ENCODE data around the gene PDK2.

The PDK2 gene

GRCh38 chr17:50103252-50103651, 8.1 kb downstream of the PDK2 start:
- no peak for DNase-seq (ENCODE audit: extremely low spot score)
- ChIA-PET CTCF (interaction anchor here (1.1 to 1.8 kb wide), 2 partner anchors 9 to 15 kb away, joined by 4 read pairs; no protein-coding TSS in a partner anchor), POLR2A (no interaction called here)
- TF ChIP-seq BHLHE40 (IDR thresholded peaks at IDR 0.05; ENCODE audit: borderline replicate concordance) = no peak
- TF ChIP-seq LEF1 (IDR thresholded peaks at IDR 0.05; ENCODE audit: borderline replicate concordance) = no peak
- TF ChIP-seq CTBP1 (IDR thresholded peaks at IDR 0.05; ENCODE audit: borderline replicate concordance) = no peak
- TF ChIP-seq TARDBP (IDR thresholded peaks at IDR 0.05) = no peak
- no peak for TF ChIP-seq FOXK2 (IDR thresholded peaks at IDR 0.05)

GRCh38 chr17:50103941-50104340, 8.8 kb downstream of the PDK2 start:
- ChIA-PET POLR2A (interaction anchor here (1.0 to 1.2 kb wide), 2 partner anchors 11 to 16 kb away, joined by 3 read pairs; no protein-coding TSS in a partner anchor), CTCF (interaction anchor here (1.5 to 1.8 kb wide), 2 partner anchors 11 to 16 kb away, joined by 3 to 4 read pairs; no protein-coding TSS in a partner anchor)
- DNase-seq (ENCODE audit: extremely low spot score) = no peak
- TF ChIP-seq CTBP1 (IDR thresholded peaks at IDR 0.05; ENCODE audit: borderline replicate concordance) = no peak
- no peak for TF ChIP-seq LEF1 (IDR thresholded peaks at IDR 0.05; ENCODE audit: borderline replicate concordance)
- no peak for TF ChIP-seq SP1 (IDR thresholded peaks at IDR 0.05)
- TF ChIP-seq PKNOX1 (IDR thresholded peaks at IDR 0.05) = no peak
- TF ChIP-seq FOXM1 (IDR thresholded peaks at IDR 0.05; ENCODE audit: borderline replicate concordance) = no peak
- no peak for TF ChIP-seq FOXK2 (IDR thresholded peaks at IDR 0.05)
- no peak for TF ChIP-seq HDGF (IDR thresholded peaks at IDR 0.05; ENCODE audit: borderline replicate concordance)
- TF ChIP-seq ARNT (IDR thresholded peaks at IDR 0.05) = no peak
- no peak for TF ChIP-seq ELF4 (IDR thresholded peaks at IDR 0.05)
- TF ChIP-seq ZNF384 (IDR thresholded peaks at IDR 0.05) = no peak
- no peak for TF ChIP-seq FOXA1 (IDR thresholded peaks at IDR 0.05)
- TF ChIP-seq TARDBP (IDR thresholded peaks at IDR 0.05) = no peak
- TF ChIP-seq SUZ12 (IDR thresholded peaks at IDR 0.05) = no peak
- no peak for TF ChIP-seq BHLHE40 (IDR thresholded peaks at IDR 0.05; ENCODE audit: borderline replicate concordance)
- TF ChIP-seq L3MBTL2 (conservative IDR thresholded peaks at IDR 0.05) = no peak
- TF ChIP-seq NFRKB (IDR thresholded peaks at IDR 0.05) = no peak

GRCh38 chr17:50105811-50106210, 10.7 kb downstream of the PDK2 start:
- ChIA-PET POLR2A (no interaction called here), CTCF (no interaction called here)
- no peak for TF ChIP-seq SP1 (IDR thresholded peaks at IDR 0.05)
- TF ChIP-seq FOXA1 (IDR thresholded peaks at IDR 0.05) = no peak
- no peak for TF ChIP-seq ELF4 (IDR thresholded peaks at IDR 0.05)
- no peak for TF ChIP-seq SUZ12 (IDR thresholded peaks at IDR 0.05)
- no peak for TF ChIP-seq CTBP1 (IDR thresholded peaks at IDR 0.05; ENCODE audit: borderline replicate concordance)
- TF ChIP-seq NFRKB (IDR thresholded peaks at IDR 0.05) = no peak
- TF ChIP-seq FOXM1 (IDR thresholded peaks at IDR 0.05; ENCODE audit: borderline replicate concordance) = no peak
- TF ChIP-seq TARDBP (IDR thresholded peaks at IDR 0.05) = no peak
- no peak for TF ChIP-seq FOXK2 (IDR thresholded peaks at IDR 0.05)
- no peak for TF ChIP-seq PKNOX1 (IDR thresholded peaks at IDR 0.05)
- no peak for TF ChIP-seq LEF1 (IDR thresholded peaks at IDR 0.05; ENCODE audit: borderline replicate concordance)
- TF ChIP-seq ARNT (IDR thresholded peaks at IDR 0.05) = no peak
- no peak for TF ChIP-seq L3MBTL2 (conservative IDR thresholded peaks at IDR 0.05)

GRCh38 chr17:50106393-50107131, 11.4 kb downstream of the PDK2 start:
- POLR2A ChIA-PET = no interaction called here
- CTCF ChIA-PET = no interaction called here
- no peak for DNase-seq (ENCODE audit: extremely low spot score)
- TF ChIP-seq ARNT (IDR thresholded peaks at IDR 0.05) = no peak
- no peak for TF ChIP-seq FOXK2 (IDR thresholded peaks at IDR 0.05)
- no peak for TF ChIP-seq SP1 (IDR thresholded peaks at IDR 0.05)
- no peak for TF ChIP-seq TARDBP (IDR thresholded peaks at IDR 0.05)
- no peak for TF ChIP-seq PKNOX1 (IDR thresholded peaks at IDR 0.05)
- TF ChIP-seq FOXA1 (IDR thresholded peaks at IDR 0.05) = no peak
- no peak for TF ChIP-seq CTBP1 (IDR thresholded peaks at IDR 0.05; ENCODE audit: borderline replicate concordance)
- no peak for TF ChIP-seq ZNF384 (IDR thresholded peaks at IDR 0.05)
- TF ChIP-seq ELF4 (IDR thresholded peaks at IDR 0.05) = no peak
- no peak for TF ChIP-seq SUZ12 (IDR thresholded peaks at IDR 0.05)

More at GRCh38 chr17:50105811-50106210, 10.7 kb downstream of the PDK2 start:
- no peak for DNase-seq (ENCODE audit: extremely low spot score)

GRCh38 chr17:50107790-50108414, 12.8 kb downstream of the PDK2 start:
- ChIA-PET CTCF (no interaction called here), POLR2A (interaction anchor here (1.1 to 2.4 kb wide), 3 partner anchors 16 to 54 kb away, joined by 3 to 10 read pairs (median 4); no protein-coding TSS in a partner anchor)
- DNase-seq (ENCODE audit: extremely low spot score) = no peak
- TF ChIP-seq SUZ12 (IDR thresholded peaks at IDR 0.05) (no peak), PKNOX1 (IDR thresholded peaks at IDR 0.05) (no peak), L3MBTL2 (conservative IDR thresholded peaks at IDR 0.05) (no peak), HDGF (IDR thresholded peaks at IDR 0.05; ENCODE audit: borderline replicate concordance) (no peak), FOXA1 (IDR thresholded peaks at IDR 0.05) (no peak), FOXK2 (IDR thresholded peaks at IDR 0.05) (no peak), BHLHE40 (IDR thresholded peaks at IDR 0.05; ENCODE audit: borderline replicate concordance) (no peak), CTBP1 (IDR thresholded peaks at IDR 0.05; ENCODE audit: borderline replicate concordance) (no peak), NFRKB (IDR thresholded peaks at IDR 0.05) (no peak), ARNT (IDR thresholded peaks at IDR 0.05) (no peak), LEF1 (IDR thresholded peaks at IDR 0.05; ENCODE audit: borderline replicate concordance) (no peak), ZNF384 (IDR thresholded peaks at IDR 0.05) (no peak), TARDBP (IDR thresholded peaks at IDR 0.05) (no peak)

Measured in HEK293T (cell line).